ENCODE measurements around the gene HCAR2.
"Not testable (repeated sequence)": the region's sequence is repeated elsewhere in the genome, so short reads cannot be mapped to it uniquely, and the experiment has no call there.

Gene HCAR2

GRCh38 chr12:122661246-122661645 lies 41.9 kb downstream of the HCAR2 start:
- FAIRE-seq = no peak

- no peak for FAIRE-seq
Measured at GRCh38 chr12:122659579-122659978, 43.6 kb downstream of the HCAR2 start.

- no peak for FAIRE-seq
Measured at GRCh38 chr12:122656298-122656697, 46.9 kb downstream of the HCAR2 start.

- FAIRE-seq = not testable (repeated sequence)
Measured at GRCh38 chr12:122653291-122653690, 49.9 kb downstream of the HCAR2 start.

- FAIRE-seq = no peak
Measured at GRCh38 chr12:122651520-122652224, 51.5 kb downstream of the HCAR2 start.
